ENCODE data around the gene RAB28. TPM values are rescaled to one million over a fixed set of nuclear protein-coding genes. Genes with fewer than 3 reads are reported as not detected.

Gene RAB28
- total RNA-seq, 2 experiments from 2014 or later, result 16.5 to 18.8 TPM

- CTCF ChIA-PET, result no interaction called here
- Mint-ChIP-seq H3K36me3 (peaks cover 26% of the 10 kb centered on the region), H3K4me3 (no peak overlapping the region), H3K27ac (no peak overlapping the region), H3K27me3 (no peaks in the 10 kb centered on the region), H3K9me3 (peaks cover 5% of the 10 kb centered on the region), H3K4me1 (ENCODE audit: low read depth) (no peaks in the 10 kb centered on the region)
- no peak for DNase-seq
- POLR2A ChIA-PET, result no interaction called here
- intact Hi-C loops (cut with micrococcal nuclease), result no loop called here
These were observed 128.8 kb downstream of the RAB28 start for GRCh38 chr4:13355111-13355880.

GRCh38 chr4:13349096-13349495 is 135.0 kb downstream of the RAB28 start:
- CTCF ChIA-PET, result no interaction called here
- DNase-seq, result no peak
- POLR2A ChIA-PET, result no interaction called here
- Mint-ChIP-seq H3K4me3 (no peak overlapping the region), H3K27ac (no peak overlapping the region), H3K36me3 (peaks cover 12% of the 10 kb centered on the region), H3K4me1 (ENCODE audit: low read depth) (no peaks in the 10 kb centered on the region), H3K27me3 (no peaks in the 10 kb centered on the region), H3K9me3 (peaks cover 9% of the 10 kb centered on the region)
- intact Hi-C loops (cut with micrococcal nuclease), result no loop called here

- no peak for DNase-seq
- no peak overlapping the region for H3K4me3 Mint-ChIP-seq
These were observed 135.9 kb downstream of the RAB28 start for GRCh38 chr4:13348216-13348615.

GRCh38 chr4:13347517-13348125 is 136.5 kb downstream of the RAB28 start:
- Mint-ChIP-seq H3K9me3 (peaks cover 7% of the 10 kb centered on the region), H3K4me3 (no peak overlapping the region), H3K4me1 (ENCODE audit: low read depth) (no peaks in the 10 kb centered on the region), H3K27me3 (no peaks in the 10 kb centered on the region), H3K27ac (no peak overlapping the region), H3K36me3 (peaks cover 8% of the 10 kb centered on the region)
- DNase-seq, result no peak
- CTCF ChIA-PET, result no interaction called here
- intact Hi-C loops (cut with micrococcal nuclease), result no loop called here
- POLR2A ChIA-PET, result no interaction called here

More at GRCh38 chr4:13348216-13348615, 135.9 kb downstream of the RAB28 start:
- ChIA-PET CTCF (no interaction called here), POLR2A (no interaction called here)
- H3K27ac Mint-ChIP-seq, result no peak overlapping the region
- H3K4me1 Mint-ChIP-seq (ENCODE audit: low read depth), result no peaks in the 10 kb centered on the region
- H3K9me3 Mint-ChIP-seq, result peaks cover 9% of the 10 kb centered on the region
- intact Hi-C loops (cut with micrococcal nuclease), result no loop called here
- H3K27me3 Mint-ChIP-seq, result no peaks in the 10 kb centered on the region
- H3K36me3 Mint-ChIP-seq, result peaks cover 12% of the 10 kb centered on the region

- H3K9me3 Mint-ChIP-seq, result peaks cover 5% of the 10 kb centered on the region
- H3K27ac Mint-ChIP-seq, result no peak overlapping the region
- no peak overlapping the region for H3K4me3 Mint-ChIP-seq
- intact Hi-C loops (cut with micrococcal nuclease), result no loop called here
- ChIA-PET POLR2A (no interaction called here), CTCF (no interaction called here)
- H3K36me3 Mint-ChIP-seq, result peaks cover 8% of the 10 kb centered on the region
- H3K4me1 Mint-ChIP-seq (ENCODE audit: low read depth), result no peaks in the 10 kb centered on the region
- no peaks in the 10 kb centered on the region for H3K27me3 Mint-ChIP-seq
- DNase-seq, result no peak
These were observed 139.9 kb downstream of the RAB28 start for GRCh38 chr4:13344216-13344615.

- ChIA-PET POLR2A (no interaction called here), CTCF (no interaction called here)
- peaks cover 20% of the 10 kb centered on the region for H3K36me3 Mint-ChIP-seq
- intact Hi-C loops (cut with micrococcal nuclease), result no loop called here
- no peaks in the 10 kb centered on the region for H3K27me3 Mint-ChIP-seq
- H3K9me3 Mint-ChIP-seq, result no peaks in the 10 kb centered on the region
- H3K4me1 Mint-ChIP-seq (ENCODE audit: low read depth), result no peaks in the 10 kb centered on the region
- no peak overlapping the region for H3K4me3 Mint-ChIP-seq
- DNase-seq, result no peak
- H3K27ac Mint-ChIP-seq, result no peak overlapping the region
These were observed 143.5 kb downstream of the RAB28 start for GRCh38 chr4:13340672-13341071.

GRCh38 chr4:13331827-13332226 is 152.3 kb downstream of the RAB28 start:
- ChIA-PET CTCF (no interaction called here), POLR2A (no interaction called here)
- intact Hi-C loops (cut with micrococcal nuclease), result no loop called here
- H3K4me1 Mint-ChIP-seq (ENCODE audit: low read depth), result no peaks in the 10 kb centered on the region
- DNase-seq, result no peak
- H3K27ac Mint-ChIP-seq, result no peak overlapping the region
- H3K27me3 Mint-ChIP-seq, result no peaks in the 10 kb centered on the region
- no peak overlapping the region for H3K4me3 Mint-ChIP-seq
- peaks cover 2% of the 10 kb centered on the region for H3K9me3 Mint-ChIP-seq
- peaks cover 13% of the 10 kb centered on the region for H3K36me3 Mint-ChIP-seq

GRCh38 chr4:13329963-13330362 is 154.2 kb downstream of the RAB28 start:
- peaks cover 2% of the 10 kb centered on the region for H3K9me3 Mint-ChIP-seq
- H3K36me3 Mint-ChIP-seq, result peaks cover 19% of the 10 kb centered on the region
- ChIA-PET CTCF (no interaction called here), POLR2A (no interaction called here)
- no peak overlapping the region for H3K27ac Mint-ChIP-seq
- no peaks in the 10 kb centered on the region for H3K4me1 Mint-ChIP-seq (ENCODE audit: low read depth)
- DNase-seq, result no peak
- intact Hi-C loops (cut with micrococcal nuclease), result no loop called here
- no peaks in the 10 kb centered on the region for H3K27me3 Mint-ChIP-seq
- H3K4me3 Mint-ChIP-seq, result no peak overlapping the region

GRCh38 chr4:13329340-13329850 is 154.7 kb downstream of the RAB28 start:
- intact Hi-C loops (cut with micrococcal nuclease), result no loop called here
- Mint-ChIP-seq H3K4me1 (ENCODE audit: low read depth) (no peaks in the 10 kb centered on the region), H3K4me3 (no peak overlapping the region), H3K27ac (no peak overlapping the region), H3K9me3 (peaks cover 2% of the 10 kb centered on the region), H3K27me3 (no peaks in the 10 kb centered on the region), H3K36me3 (peaks cover 19% of the 10 kb centered on the region)
- POLR2A ChIA-PET, result no interaction called here
- CTCF ChIA-PET, result no interaction called here
- DNase-seq, result no peak

GRCh38 chr4:13328591-13328990 is 155.5 kb downstream of the RAB28 start:
- Mint-ChIP-seq H3K27me3 (no peaks in the 10 kb centered on the region), H3K9me3 (peaks cover 2% of the 10 kb centered on the region), H3K27ac (no peak overlapping the region), H3K36me3 (peaks cover 19% of the 10 kb centered on the region), H3K4me3 (no peak overlapping the region), H3K4me1 (ENCODE audit: low read depth) (no peaks in the 10 kb centered on the region)
- ChIA-PET CTCF (no interaction called here), POLR2A (no interaction called here)
- intact Hi-C loops (cut with micrococcal nuclease), result no loop called here
- no peak for DNase-seq

- no peaks in the 10 kb centered on the region for H3K4me1 Mint-ChIP-seq (ENCODE audit: low read depth)
- H3K4me3 Mint-ChIP-seq, result no peak overlapping the region
- ChIA-PET CTCF (no interaction called here), POLR2A (no interaction called here)
- intact Hi-C loops (cut with micrococcal nuclease), result no loop called here
- H3K27ac Mint-ChIP-seq, result no peak overlapping the region
- H3K27me3 Mint-ChIP-seq, result no peaks in the 10 kb centered on the region
- H3K9me3 Mint-ChIP-seq, result peaks cover 2% of the 10 kb centered on the region
- H3K36me3 Mint-ChIP-seq, result peaks cover 15% of the 10 kb centered on the region
- DNase-seq, result no peak
These were observed 156.1 kb downstream of the RAB28 start for GRCh38 chr4:13327991-13328390.

GRCh38 chr4:13325744-13326143 is 158.4 kb downstream of the RAB28 start:
- Mint-ChIP-seq H3K27ac (no peak overlapping the region), H3K36me3 (peaks cover 21% of the 10 kb centered on the region), H3K9me3 (peaks cover 6% of the 10 kb centered on the region), H3K4me3 (no peak overlapping the region), H3K27me3 (no peaks in the 10 kb centered on the region), H3K4me1 (ENCODE audit: low read depth) (no peaks in the 10 kb centered on the region)
- POLR2A ChIA-PET, result no interaction called here
- DNase-seq, result no peak
- intact Hi-C loops (cut with micrococcal nuclease), result no loop called here
- CTCF ChIA-PET, result no interaction called here

- intact Hi-C loops (cut with micrococcal nuclease), result no loop called here
These were observed 160.2 kb downstream of the RAB28 start for GRCh38 chr4:13323921-13324320.

More at GRCh38 chr4:13323921-13324320, 160.2 kb downstream of the RAB28 start:
- Mint-ChIP-seq H3K27me3 (no peaks in the 10 kb centered on the region), H3K4me1 (ENCODE audit: low read depth) (no peaks in the 10 kb centered on the region), H3K36me3 (peaks cover 18% of the 10 kb centered on the region), H3K27ac (no peak overlapping the region), H3K4me3 (no peak overlapping the region), H3K9me3 (peaks cover 4% of the 10 kb centered on the region)
- DNase-seq, result no peak
- ChIA-PET CTCF (no interaction called here), POLR2A (no interaction called here)
